GM21381 (cell line): ENCODE data around the gene NUP85.
"Not testable (repeated sequence)": the region's sequence is repeated elsewhere in the genome, so short reads cannot be mapped to it uniquely, and the experiment has no call there.

Experiments
- ATAC-seq: cut with Tn5 transposase; IDR thresholded peaks from one replicate; pipeline ENCODE4 v1.9.1; 2021; ENCODE audit warnings: mild to moderate bottlenecking, moderate library complexity; ENCODE audit not compliant: unreplicated experiment

Gene NUP85

DNA sequence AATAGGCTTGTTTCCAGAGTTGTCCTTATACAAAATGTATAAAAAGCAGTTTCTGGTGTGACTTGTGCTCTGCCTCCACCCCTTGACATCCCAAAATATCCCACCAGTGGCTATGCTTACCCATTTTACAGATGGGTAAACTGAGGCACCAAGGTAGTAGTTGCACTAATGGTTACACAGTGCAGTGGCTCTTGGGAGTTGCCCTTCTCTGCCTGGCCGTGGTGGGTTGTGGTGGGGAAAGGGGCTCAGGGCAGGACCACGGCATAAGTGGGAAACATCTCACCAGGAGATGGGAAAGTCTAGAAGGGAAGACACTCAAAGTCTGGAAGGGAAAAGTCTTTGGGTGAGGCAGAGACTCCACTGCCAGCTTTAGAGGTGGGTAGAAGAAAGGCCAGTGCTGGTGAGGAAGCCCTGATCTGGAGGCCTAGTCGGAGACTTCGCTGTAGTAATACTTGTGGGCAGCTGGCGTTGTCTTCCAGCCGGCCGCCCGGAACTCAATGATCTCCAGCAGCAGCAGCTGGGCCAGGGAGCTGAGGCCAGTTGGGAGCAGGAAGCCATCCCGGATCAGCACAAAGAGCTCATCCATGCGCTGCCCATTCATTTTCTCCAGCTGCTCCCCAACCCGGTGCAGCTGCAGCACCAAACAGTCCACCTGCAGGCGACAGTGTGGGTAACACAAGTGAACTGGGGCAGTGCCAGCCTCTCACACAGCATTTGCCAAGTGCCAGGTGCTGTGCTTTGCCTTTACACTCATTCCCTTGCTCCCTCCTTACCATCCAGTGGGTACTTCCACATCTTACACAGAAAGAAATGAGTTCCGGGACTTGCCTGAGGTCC, 61.1 kb downstream of the NUP85 start:
- ATAC-seq, result no peak

DNA sequence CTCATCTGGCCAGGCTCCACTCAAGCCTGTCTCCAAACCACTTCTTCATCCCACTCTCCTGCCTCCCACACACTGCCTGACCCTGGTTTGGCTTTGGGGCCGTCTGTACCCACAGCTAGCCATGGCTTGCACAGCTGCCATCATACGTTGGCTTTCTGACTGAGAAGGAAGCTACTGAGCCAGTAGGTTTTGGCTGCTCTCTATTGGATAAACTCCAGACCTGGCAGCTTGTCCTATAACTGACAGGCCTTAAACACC, 61.6 kb downstream of the NUP85 start:
- ATAC-seq, result no peak

DNA sequence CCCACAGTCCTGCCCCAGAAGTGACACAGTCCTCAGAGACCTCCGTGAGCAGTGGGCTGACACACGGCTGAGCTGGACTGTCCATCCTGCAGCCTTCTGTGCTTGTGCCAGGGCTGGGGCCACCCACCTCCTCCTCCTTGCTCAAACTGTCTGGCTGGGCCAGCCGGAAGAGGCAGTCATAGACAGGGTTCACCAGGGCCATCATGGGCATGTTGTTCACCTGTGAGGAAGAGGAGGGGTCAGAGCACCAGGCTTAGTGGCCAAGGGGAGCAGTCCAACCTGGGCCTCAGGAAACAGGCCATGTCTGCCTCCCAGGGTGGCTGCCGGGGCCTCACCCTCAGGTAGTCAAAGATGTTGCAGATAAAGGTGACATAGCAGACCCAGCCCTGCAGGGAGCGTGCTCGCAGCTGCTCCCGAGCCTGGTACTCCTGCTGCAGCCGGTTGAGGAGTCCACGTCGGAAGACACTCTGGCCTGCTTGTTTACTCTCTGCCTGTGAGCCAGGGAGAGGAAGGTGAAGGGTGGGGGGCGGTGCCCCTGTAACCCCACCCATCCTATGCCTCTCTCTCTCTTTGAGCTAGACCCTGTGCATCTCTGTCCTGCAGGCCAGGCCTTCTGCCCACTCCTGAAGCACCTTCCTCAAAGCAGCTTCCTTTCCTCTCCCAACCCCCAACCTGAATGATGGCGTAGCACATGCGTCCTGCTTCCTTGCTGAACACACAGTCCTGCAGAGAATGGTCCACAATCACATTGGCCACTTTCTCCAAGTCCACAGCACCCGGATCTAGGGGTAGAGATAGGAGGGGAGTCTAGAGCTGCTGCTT, 62.1 kb downstream of the NUP85 start:
- ATAC-seq, result no peak

DNA sequence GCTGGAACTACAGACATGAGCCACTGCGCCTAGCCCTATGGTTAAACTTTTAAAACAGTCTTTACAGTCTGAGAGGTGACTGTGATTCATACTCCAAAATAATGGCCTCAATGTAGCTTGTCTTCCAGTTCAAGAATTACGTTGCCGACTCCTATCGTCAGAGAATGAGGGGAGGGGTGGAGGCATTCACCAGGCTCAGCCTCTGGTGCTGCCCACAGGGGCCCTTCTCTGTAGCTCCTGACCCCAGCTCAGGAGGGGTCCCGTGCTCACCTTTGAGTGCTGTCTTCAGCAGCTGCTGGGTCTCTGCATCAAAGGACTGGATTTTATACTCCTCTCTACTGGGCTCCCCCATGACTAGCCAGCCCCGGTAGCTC, 64.4 kb downstream of the NUP85 start:
- no peak for ATAC-seq

- ATAC-seq, result peak; percentile 41
Measured at GRCh38 chr17:75270218-75270965, 64.9 kb downstream of the NUP85 start.

DNA sequence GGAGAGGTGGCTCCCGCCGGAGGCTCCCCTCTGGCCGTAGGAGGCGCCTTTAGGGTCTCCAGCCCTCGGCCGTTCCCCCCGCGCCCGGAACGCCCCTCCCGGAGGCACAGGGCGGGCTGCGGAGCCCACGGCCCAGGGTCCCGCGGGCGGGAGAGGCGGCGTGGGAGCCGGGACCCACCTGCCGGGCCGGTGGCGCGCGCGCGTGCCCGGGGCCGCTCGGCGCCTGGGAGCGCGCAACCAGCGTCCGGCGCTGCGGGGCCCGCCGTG, 65.4 kb downstream of the NUP85 start, which contains the start of gene MIF4GD:
Gene MIF4GD (minus strand): TSS at position 266 of the 267 bp plus-strand sequence. CDS start 1,036 bp downstream, outside the sequence.
- no peak for ATAC-seq

GRCh38 chr17:75271233-75271954, 65.9 kb downstream of the NUP85 start:
- ATAC-seq, result peak; percentile 69

DNA sequence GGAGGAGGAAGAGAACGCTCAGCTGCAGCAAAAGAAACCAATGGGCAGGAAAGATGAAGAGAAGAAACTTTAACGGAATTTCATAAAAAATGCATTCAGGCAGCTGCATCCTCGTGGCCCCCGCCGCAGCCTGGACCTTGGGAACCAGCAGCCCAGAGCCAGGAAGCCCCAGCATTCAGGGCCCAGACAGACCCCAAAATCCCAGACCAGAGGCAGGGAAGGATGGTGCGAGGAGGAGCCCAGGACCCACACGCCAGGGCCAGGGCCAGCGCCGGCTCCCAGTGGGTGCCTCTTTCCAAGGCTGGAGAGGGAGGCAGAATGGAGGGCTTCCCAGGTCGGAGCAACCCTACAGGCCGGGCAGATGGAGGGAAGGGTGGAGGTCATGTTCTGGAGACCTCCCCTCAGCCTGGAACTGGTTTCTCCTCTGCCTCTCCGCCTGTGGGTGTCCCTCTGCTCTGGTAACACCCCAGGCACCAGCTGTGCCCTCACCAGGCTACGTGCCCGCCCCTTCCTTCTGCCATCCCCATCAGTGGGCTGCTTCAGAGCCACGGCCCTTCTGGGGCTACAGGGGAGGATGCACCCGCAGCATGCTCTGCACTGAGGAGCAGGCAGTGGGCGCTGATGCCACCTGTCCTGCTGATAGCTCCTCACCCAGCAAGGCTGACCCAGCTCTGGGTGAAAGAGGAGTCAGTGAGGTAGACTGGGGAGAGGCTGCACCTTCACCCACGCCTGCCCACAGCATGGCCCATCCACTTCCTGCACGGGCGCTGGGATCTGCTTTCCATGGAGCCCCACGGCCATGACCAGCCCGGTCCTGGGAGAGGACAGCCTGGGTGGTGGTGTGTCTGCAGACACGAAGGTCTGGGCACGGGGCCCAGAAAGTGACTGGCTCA, 66.7 kb downstream of the NUP85 start:
- no peak for ATAC-seq

DNA sequence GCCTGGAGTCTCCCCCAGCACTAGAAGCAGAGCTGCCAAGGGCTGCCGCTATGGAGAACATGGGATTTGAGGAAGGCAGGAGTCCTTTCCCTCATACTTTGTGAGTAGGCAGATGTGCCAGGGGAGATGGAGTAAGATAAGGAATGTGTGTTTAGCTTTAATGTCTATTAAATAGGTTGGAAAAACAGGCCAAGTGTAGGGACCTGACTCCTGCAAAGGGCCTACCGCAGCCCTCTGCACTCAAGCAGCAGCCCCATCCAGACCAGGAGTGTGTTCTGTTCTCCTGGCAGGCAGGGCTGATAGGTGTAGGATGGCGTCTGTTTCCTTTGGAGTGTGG, 67.3 kb downstream of the NUP85 start:
- ATAC-seq, result no peak

DNA sequence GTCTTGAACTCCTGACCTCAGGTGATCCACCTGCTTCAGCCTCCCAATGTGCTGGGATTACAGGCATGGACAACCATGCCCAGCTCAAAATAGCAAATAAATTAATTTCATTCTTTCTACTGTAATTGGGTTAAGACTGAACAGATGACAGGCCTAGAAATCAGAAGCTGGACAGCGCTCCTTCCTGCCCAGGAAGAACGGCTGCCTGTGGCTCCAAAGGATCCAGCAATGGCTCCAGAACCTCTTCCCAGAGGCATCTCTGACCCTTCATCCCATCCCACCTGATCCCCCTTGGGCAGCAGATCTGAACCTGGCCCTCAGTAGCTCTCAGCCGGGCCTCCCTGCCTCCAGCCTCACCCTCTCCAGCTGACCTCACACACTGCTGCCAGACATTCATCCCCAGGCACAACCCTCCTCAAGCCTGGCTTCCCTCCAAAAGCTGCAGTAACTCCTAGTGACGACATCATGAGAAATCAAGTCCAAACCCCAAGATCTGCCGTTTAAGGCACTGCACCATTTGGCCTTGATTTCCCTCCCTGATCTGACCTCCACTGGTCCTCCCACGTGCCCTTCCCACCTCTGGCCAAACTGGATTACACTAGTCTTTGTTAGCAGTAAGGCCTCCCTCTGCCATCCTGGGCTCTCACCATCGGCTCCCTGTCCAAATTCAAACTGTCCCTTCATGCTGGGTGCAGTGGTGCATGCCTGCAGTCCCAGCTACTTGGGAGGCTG, 68.7 kb downstream of the NUP85 start:
- ATAC-seq, result no peak

DNA sequence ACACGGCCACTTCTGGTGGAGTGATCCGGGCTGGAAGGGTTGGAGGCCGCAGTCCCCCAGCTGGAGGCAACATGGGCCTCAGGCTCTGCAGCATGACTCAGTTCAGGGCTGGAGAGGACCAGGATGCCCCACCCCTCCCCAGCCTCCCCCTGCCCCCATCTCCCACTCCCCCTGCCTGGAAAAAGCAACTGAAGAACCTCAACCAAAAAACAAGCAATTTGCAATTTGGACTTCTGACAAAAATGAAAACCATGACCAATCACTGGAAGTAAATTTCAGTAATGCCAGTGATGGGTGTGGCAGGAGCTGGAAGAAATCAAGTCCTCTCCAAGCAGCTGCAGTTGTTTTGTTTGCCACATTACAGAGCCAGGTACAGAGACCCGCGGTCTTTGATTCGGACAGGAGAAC, 72.2 kb downstream of the NUP85 start:
- ATAC-seq, result no peak

DNA sequence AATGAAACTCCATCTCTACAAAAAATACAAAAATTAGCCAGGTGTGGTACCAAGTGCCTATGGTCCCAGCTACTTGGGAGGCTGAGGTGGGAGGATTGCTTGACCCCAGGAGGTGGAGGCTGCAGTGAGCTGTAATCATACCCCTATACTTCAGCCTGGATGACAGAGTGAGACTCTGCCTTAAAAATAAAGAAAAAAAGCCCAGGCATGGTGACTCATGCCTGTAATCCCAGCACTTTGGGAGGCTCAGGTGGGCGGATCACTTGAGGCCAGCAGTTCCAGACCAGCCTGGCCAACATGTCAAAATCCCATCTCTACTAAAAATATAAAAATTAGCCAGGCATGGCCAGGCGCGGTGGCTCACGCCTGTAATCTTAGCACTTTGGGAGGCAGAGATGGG, 74.7 kb downstream of the NUP85 start:
- not testable (repeated sequence) for ATAC-seq

DNA sequence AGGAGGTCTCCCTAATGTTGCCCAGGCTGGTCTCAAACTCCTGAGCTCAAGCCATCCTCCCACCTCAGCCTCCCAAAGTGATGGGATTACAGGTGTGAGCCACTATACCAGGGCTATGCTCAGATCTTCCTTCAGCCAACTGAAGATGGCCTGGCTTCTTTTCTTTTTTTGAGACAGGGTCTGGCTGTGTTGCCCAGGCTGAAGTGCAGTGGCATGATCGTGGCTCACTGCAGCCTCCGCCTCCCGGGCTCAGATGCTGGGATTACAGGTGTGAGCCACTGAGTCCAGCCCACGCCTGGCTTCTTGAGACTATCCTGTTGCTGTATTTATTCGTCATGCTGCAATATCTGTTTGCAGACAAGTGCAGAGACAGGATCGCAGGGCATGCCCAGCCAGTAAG, 79.6 kb downstream of the NUP85 start:
- ATAC-seq, result no peak
